ENCODE results near the gene HNRNPLL. TPM values are rescaled to one million over a fixed set of nuclear protein-coding genes. Genes with fewer than 3 reads are reported as not detected.
"Not testable (repeated sequence)": the region's sequence is repeated elsewhere in the genome, so short reads cannot be mapped to it uniquely, and the experiment has no call there.

The HNRNPLL gene
- total RNA-seq: 10 to 100 TPM; 54.6 to 55.6 TPM
- long read RNA-seq, donor 1, full-length matches to known transcripts: 13 of 18 reads
- long read RNA-seq, donor 1, partial matches to known transcripts: 2 of 18 reads
- long read RNA-seq, donor 1, other reads (novel, unspliced or antisense): 3 of 18 reads
- long read RNA-seq, donor 2, full-length matches to known transcripts: 24 of 32 reads
- long read RNA-seq, donor 2, partial matches to known transcripts: 4 of 32 reads
- long read RNA-seq, donor 2, other reads (novel, unspliced or antisense): 4 of 32 reads

GRCh38 chr2:38602732-38603401 lies at the start of gene HNRNPLL:
TSS of gene HNRNPLL (minus strand) at chr2:38602928. CDS start at chr2:38602626, 302 bp downstream.
- intact Hi-C loops (cut with DNase I): no loop called here
- peak; percentile 99 for DNase-seq (ENCODE audit: low spot score)

- DNase-seq (ENCODE audit: low spot score): no peak
- intact Hi-C loops (cut with DNase I): no loop called here
Measured at GRCh38 chr2:38650717-38651116, 48.0 kb upstream of the HNRNPLL start.

DNA sequence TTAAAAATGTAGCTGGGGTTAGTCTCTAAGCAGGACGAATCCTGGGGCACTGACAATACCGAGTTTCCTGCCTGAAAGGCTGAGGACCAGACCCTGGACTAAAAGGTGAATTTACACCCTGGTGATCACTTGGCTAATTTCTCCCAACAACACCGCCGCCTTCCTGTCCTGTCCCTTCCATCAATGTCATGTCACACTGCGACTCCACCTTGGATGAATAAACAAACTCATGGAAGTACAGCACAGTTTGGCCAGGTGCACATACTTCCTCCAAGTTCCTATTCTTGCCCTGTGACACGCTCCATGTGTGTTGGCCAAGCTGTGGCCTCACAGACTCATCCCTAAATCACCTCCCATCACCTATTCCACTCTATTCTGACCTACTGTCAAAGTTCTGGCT lies 47.3 kb upstream of the HNRNPLL start:
- intact Hi-C loops (cut with DNase I): no loop called here
- no peak for DNase-seq (ENCODE audit: low spot score)

- no peak for DNase-seq (ENCODE audit: low spot score)
- intact Hi-C loops (cut with DNase I): no loop called here
Measured at GRCh38 chr2:38649176-38649728, 46.5 kb upstream of the HNRNPLL start.

- intact Hi-C loops (cut with DNase I): no loop called here
- no peak for DNase-seq (ENCODE audit: low spot score)
Measured at GRCh38 chr2:38648107-38648761, 45.5 kb upstream of the HNRNPLL start.

GRCh38 chr2:38643683-38644511 lies 41.2 kb upstream of the HNRNPLL start:
- intact Hi-C loops (cut with DNase I); DNase-seq (ENCODE audit: low spot score): not testable (repeated sequence)

- intact Hi-C loops (cut with DNase I): no loop called here
- DNase-seq (ENCODE audit: low spot score): no peak
Measured at GRCh38 chr2:38643021-38643671, 40.4 kb upstream of the HNRNPLL start.

- intact Hi-C loops (cut with DNase I); DNase-seq (ENCODE audit: low spot score): not testable (repeated sequence)
Measured at GRCh38 chr2:38642373-38643017, 39.8 kb upstream of the HNRNPLL start.

DNA sequence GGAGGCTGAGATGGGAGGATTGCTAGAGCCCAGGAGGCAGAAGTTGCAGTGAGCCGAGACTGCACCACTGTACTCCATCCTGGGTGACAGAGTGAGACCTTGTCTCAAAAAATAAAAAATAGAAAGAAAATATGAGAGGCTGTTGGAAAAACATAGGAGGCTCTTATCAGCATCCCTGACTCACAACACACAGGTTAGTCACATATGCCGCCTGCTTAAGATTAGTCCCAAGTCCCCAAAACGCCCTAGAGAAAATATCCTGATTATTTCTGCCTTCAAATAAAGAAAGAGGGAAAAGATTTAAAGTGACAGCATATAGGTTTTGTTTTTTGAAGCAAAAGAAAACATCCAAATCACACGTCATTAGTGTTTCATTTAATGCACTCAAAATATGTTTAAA lies 33.3 kb upstream of the HNRNPLL start:
- intact Hi-C loops (cut with DNase I): no loop called here
- no peak for DNase-seq (ENCODE audit: low spot score)

DNA sequence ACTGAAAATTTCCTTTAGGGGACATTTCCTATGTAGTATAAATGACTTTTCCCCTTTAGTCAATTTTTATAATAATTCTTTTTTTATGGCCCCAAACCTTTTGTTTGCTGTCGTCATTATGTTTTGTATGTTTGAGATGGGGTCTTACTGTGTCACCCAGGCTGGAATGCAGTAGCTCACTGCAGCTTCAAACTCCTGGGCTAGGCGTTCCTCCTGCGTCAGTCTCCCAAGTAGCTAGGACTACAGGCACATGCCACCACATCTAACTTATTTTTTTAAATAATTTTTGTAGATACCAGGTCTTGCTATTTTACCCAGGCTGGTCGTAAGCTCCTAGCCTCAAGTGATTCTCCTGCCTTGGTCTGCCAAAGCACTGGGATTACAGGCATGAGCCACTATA lies 32.4 kb upstream of the HNRNPLL start:
- intact Hi-C loops (cut with DNase I): no loop called here
- no peak for DNase-seq (ENCODE audit: low spot score)

DNA sequence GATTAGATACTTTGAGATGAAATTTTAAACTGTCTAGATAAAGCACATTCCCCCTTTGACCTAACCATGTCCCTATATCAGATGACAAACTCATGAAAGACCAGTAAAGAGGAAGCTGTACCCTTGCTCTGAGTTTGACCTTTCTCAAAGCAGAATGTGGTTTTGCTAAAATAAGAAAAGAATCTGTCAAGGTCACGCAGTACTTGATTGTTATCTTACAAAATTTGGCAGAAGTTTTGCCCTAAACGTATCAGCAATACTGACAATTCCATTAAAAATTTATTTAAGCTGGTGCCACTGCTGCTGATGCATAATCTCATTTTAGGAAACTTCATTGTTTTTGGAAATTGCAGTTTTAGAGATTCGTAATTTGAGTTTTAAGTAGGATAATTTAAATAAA lies 32.0 kb upstream of the HNRNPLL start:
- intact Hi-C loops (cut with DNase I): no loop called here

GRCh38 chr2:38633895-38634294 lies 31.2 kb upstream of the HNRNPLL start:
- no peak for DNase-seq (ENCODE audit: low spot score)
- intact Hi-C loops (cut with DNase I): no loop called here

More for the DNA sequence above, 32.0 kb upstream of the HNRNPLL start:
- DNase-seq (ENCODE audit: low spot score): no peak

DNA sequence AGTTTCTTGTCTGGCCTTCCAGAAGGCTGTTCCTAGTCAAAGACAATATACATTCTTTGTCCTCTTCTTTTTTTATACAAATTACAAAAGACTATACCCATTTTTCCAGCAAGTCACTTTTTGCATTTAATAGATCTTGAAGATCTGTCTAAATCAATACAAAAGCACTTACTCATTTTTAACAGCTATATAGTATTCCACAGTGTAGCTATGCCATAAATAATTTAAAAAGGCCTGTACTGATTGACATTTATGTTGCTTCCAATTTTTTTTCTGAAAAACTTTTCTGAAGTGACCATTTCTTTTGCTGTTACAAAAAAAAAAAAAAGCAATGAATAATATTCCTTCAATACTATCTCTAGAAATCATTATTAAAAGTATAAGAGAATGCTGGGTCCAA lies 30.3 kb upstream of the HNRNPLL start:
- DNase-seq (ENCODE audit: low spot score): no peak
- intact Hi-C loops (cut with DNase I): no loop called here

DNA sequence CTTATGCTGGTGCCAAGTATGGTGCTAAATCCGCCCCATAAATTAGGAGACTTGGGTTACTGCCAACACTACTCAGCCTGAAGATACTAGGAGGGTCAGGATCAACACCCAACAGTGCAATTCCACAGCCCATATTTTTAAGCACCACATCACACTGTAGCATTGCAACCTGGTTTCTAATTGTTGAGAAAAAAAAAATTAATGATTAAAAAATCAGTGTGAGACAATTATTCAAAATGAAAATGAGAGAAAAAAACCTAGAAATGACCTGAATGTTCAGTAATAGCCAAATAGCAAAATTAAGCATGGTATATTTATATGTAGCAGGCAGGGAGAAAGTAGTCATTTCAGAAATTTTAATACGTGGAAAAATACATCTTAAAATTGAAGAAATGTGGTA lies 29.2 kb upstream of the HNRNPLL start:
- intact Hi-C loops (cut with DNase I): no loop called here
- DNase-seq (ENCODE audit: low spot score): no peak

DNA sequence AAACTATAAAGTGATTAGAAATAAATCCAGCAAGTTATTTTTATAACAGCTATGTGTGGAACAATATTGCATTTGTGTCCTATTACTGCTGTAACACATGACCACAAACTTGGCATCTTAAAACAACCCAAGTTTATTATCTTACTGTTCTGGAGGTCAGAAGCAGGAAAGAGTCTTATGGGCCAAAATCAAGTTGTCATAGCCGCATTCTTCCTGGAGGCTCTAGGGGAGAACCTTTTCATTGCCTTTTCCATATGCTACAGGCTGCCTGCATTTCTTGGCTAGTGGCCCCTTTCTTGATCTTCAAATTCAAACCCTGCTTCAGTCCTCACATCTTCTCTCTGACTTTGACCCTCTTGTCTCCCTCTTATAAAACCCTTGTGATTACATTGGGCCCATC lies 27.0 kb upstream of the HNRNPLL start:
- DNase-seq (ENCODE audit: low spot score): no peak
- intact Hi-C loops (cut with DNase I): loop anchor here in 1 of 2 donors (2.0 kb wide), 1 partner anchor 45 kb away; no protein-coding TSS in a partner anchor

DNA sequence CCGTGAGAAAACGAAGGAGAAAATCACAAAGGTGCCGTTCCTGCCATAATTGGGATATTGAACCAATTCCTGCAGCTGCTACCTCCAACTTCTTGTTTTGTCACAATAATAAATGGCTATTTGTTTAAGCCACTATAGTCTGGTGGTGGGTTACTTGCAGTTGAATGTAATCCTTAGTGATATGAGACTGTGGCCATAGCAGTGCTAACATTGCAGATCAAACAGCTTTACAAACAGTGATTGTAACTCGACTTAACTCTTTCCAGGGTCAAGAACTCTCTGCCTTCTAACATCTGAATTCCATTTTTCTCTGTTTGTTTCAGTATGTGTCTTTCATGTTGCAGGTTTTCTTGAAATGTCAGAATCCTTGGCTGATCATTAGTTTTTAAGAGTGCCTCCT lies 24.7 kb upstream of the HNRNPLL start:
- intact Hi-C loops (cut with DNase I): no loop called here

GRCh38 chr2:38626326-38627035 lies 23.8 kb upstream of the HNRNPLL start:
- DNase-seq (ENCODE audit: low spot score): no peak
- intact Hi-C loops (cut with DNase I): no loop called here

More for the DNA sequence above, 24.7 kb upstream of the HNRNPLL start:
- no peak for DNase-seq (ENCODE audit: low spot score)

- intact Hi-C loops (cut with DNase I): no loop called here
- DNase-seq (ENCODE audit: low spot score): no peak
Measured at GRCh38 chr2:38622210-38622609, 19.5 kb upstream of the HNRNPLL start.
